ENCODE results near the gene FAM174B. TPM values are rescaled to one million over a fixed set of nuclear protein-coding genes. Genes with fewer than 3 reads are reported as not detected.
A peak's percentile ranks its signal among the peaks of the same experiment; 100 is the strongest.

The FAM174B gene
- total and polyA plus RNA-seq, 10 of the 15 experiments (the other 5 are each of a cell fraction or from before 2014, with no cell fraction given), result 0.71 to 15.9 (median 4.2) TPM

- peak; percentile 68 for TF ChIP-seq RELA (IDR thresholded peaks at IDR 0.05; ENCODE audit: borderline replicate concordance, partially characterized antibody)
- TF ChIP-seq NBN (IDR thresholded peaks at IDR 0.05), result 0 out of 2 replicates have a peak, but pooled peaks have one; percentile 19
- TF ChIP-seq ATF7 (IDR thresholded peaks at IDR 0.05; ENCODE audit: low read depth), result peak; percentile 49
- no peak for TF ChIP-seq BACH1 (IDR thresholded peaks at IDR 0.05; ENCODE audit: borderline replicate concordance)
- TF ChIP-seq MEF2B (IDR thresholded peaks at IDR 0.05; ENCODE audit: partially characterized antibody, poor library complexity, severe bottlenecking), result peak; percentile 79
- peak; percentile 78 to 87 for TF ChIP-seq BHLHE40 (IDR thresholded peaks at IDR 0.05; ENCODE audit: borderline replicate concordance in 1 of 2, low read depth in 2 of 2, low read length in 1 of 2)
- no peak for TF ChIP-seq NR2C1 (IDR thresholded peaks at IDR 0.05)
- TF ChIP-seq MEF2A (IDR thresholded peaks at IDR 0.05; ENCODE audit: insufficient read depth, low read depth, low read length), result peak; percentile 82
Measured at GRCh38 chr15:92665100-92665555, 9.6 kb upstream of the FAM174B start (continued).

DNA sequence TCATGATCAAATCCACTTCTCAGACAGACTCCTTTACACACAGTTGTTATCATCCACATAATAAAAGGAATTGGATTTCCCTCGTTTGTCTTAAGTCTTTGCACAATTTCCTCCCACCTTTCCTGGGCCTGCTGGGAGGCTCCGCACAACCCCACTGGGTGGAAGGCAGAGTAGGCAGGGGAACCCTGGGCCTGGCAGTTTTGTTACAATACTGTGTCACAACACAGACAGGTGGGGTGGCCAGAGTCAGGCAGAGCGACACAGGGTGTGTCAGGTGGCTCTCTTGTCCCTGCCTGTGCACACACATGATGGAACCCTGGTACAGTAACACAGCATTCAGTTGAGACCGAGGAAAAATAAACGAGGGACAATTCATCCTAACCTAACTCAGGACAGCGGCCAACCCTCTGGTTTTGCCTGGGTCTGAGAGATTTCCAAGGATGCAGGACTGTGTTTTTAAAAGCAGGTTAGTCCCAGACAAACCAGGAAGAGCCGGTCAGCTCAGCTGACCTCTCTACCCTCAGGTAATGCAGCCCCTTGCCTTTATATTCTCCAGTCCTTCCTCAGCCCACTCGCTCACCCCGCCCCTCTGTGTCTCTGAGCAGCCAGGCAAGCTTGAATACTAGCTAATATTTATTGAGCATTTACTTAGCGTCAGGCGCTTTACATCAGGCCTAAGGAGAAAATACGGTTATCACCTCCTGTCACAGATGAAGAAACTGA, 8.8 kb upstream of the FAM174B start:
- in situ Hi-C loops (cut with MboI) (no loop called here), intact Hi-C loops (cut with micrococcal nuclease; ENCODE audit: unreplicated experiment) (loop anchor here (10.0 kb wide), 1 partner anchor 250 kb away; no protein-coding TSS in a partner anchor)
- TF ChIP-seq E4F1 (IDR thresholded peaks at IDR 0.05; ENCODE audit: borderline replicate concordance, partially characterized antibody) (no peak), SREBF1 (IDR thresholded peaks at IDR 0.05; ENCODE audit: low read length) (no peak), ZSCAN29 (IDR thresholded peaks at IDR 0.05) (no peak), IRF4 (IDR thresholded peaks at IDR 0.05; ENCODE audit: low read depth, low read length) (no peak), TBL1XR1 (IDR thresholded peaks at IDR 0.05; ENCODE audit: low read depth, low read length) (no peak)
- TF ChIP-seq, protein P1, sequence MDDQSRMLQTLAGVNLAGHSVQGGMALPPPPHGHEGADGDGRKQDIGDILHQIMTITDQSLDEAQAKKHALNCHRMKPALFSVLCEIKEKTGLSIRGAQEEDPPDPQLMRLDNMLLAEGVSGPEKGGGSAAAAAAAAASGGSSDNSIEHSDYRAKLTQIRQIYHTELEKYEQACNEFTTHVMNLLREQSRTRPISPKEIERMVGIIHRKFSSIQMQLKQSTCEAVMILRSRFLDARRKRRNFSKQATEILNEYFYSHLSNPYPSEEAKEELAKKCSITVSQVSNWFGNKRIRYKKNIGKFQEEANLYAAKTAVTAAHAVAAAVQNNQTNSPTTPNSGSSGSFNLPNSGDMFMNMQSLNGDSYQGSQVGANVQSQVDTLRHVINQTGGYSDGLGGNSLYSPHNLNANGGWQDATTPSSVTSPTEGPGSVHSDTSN (IDR thresholded peaks at IDR 0.05; ENCODE audit: insufficient replicate concordance, low read depth, low read length), result no peak
- no TSS peak for BruUV-seq (replicated peaks)
- peak overlapping the region; percentile 67; the same call in 1 of the 2 replicates for H3K4me2 ChIP-seq (ENCODE audit: control insufficient read depth, insufficient read depth)
- H3K4me3 ChIP-seq, result no peak overlapping the region
- POLR2A ChIA-PET, result interaction anchor here (0.9 to 3.0 kb wide), 4 partner anchors 10 to 257 kb away, joined by 3 to 25 read pairs (median 5); partner anchors contain the start of gene FAM174B
- RAD21 ChIA-PET (ENCODE audit: unreplicated experiment), result interaction anchor here (0.9 to 1.7 kb wide), 7 partner anchors 9 to 52 kb away, joined by 3 to 11 read pairs (median 4); partner anchors contain the start of gene FAM174B
- SMC1A ChIA-PET (ENCODE audit: uncharacterized antibody, unreplicated experiment), result interaction anchor here (1.1 to 3.8 kb wide), 10 partner anchors 9 to 167 kb away, joined by 3 to 15 read pairs (median 5); partner anchors contain the start of gene FAM174B
- H3K79me2 ChIP-seq (ENCODE audit: control insufficient read depth, insufficient read depth, low read length), result no peaks in the 10 kb centered on the region
- DNase-seq (ENCODE audit: low read depth, low spot score), result no peak
- no peak for FAIRE-seq
- peak overlapping the region; percentile 38 for H2AFZ ChIP-seq (ENCODE audit: control insufficient read depth, low read depth, low read length)
- H3K9me3 ChIP-seq (replicated peaks; ENCODE audit: control insufficient read depth, insufficient read depth, low read length), result no peaks in the 10 kb centered on the region
- CTCF ChIA-PET, result interaction anchor here (0.8 to 1.6 kb wide), 9 partner anchors 11 to 257 kb away, joined by 3 to 7 read pairs (median 4); no protein-coding TSS in a partner anchor
- no peaks in the 10 kb centered on the region for H4K20me1 ChIP-seq (ENCODE audit: control insufficient read depth, insufficient read depth)
- peak overlapping the region; percentile 3; the same call in 1 of the 2 replicates for H3K9ac ChIP-seq (ENCODE audit: control insufficient read depth, insufficient read depth, low read length)
- WGBS (ENCODE audit: insufficient coverage, insufficient replicate concordance, low lambda C conversion rate, missing lambda C conversion rate), result 70% methylated on average over 12 of the region's 12 CpGs
- H3K27ac ChIP-seq (ENCODE audit: control insufficient read depth, insufficient read depth), result peak overlapping the region; percentile 71
- H3K27me3 ChIP-seq (replicated peaks in 1 of 2; ENCODE audit: control insufficient read depth in 2 of 2, insufficient read depth in 2 of 2, low read length in 1 of 2), result no peaks in the 10 kb centered on the region
- ATAC-seq, result peak; percentile 12
- H3K36me3 ChIP-seq (ENCODE audit: control insufficient read depth in 2 of 2, insufficient read depth in 2 of 2, low read length in 1 of 2), result no peaks in the 10 kb centered on the region
- H3K4me1 ChIP-seq (ENCODE audit: control insufficient read depth, insufficient read depth, low read length), result peaks cover 30% of the 10 kb centered on the region
